Dedifferentiated amniotic fluid mesenchymal stem cell (primary cell): ENCODE data around the gene CYB5RL.

Experiments
- DNase-seq: peaks from one replicate; pipeline ENCODE4 v3.0.0-alpha.2; 2016; ENCODE audit errors: extremely low spot score

The CYB5RL gene

GRCh38 chr1:54159733-54160316 is 40.0 kb downstream of the CYB5RL start:
- DNase-seq = no peak

GRCh38 chr1:54158071-54158470 is 41.8 kb downstream of the CYB5RL start:
- DNase-seq = no peak

- DNase-seq = no peak
Measured at GRCh38 chr1:54157401-54157800, 42.4 kb downstream of the CYB5RL start.

- DNase-seq = no peak
Measured at GRCh38 chr1:54156986-54157385, 42.8 kb downstream of the CYB5RL start.

- DNase-seq = no peak
Measured at GRCh38 chr1:54156201-54156600, 43.6 kb downstream of the CYB5RL start.

GRCh38 chr1:54153535-54154439 is 46.0 kb downstream of the CYB5RL start:
- DNase-seq = peak; percentile 59

GRCh38 chr1:54152696-54153095 is 47.1 kb downstream of the CYB5RL start, which contains the start of gene CDCP2:
Gene CDCP2, minus strand, starts transcription at chr1:54153000. Its CDS starts 78 bp downstream, at chr1:54152922.
- no peak for DNase-seq

GRCh38 chr1:54151013-54151412 is 48.8 kb downstream of the CYB5RL start:
- no peak for DNase-seq
